H1 (cell line): Measurements from ENCODE around the gene KLHL2.
"Not testable (repeated sequence)": the region's sequence is repeated elsewhere in the genome, so short reads cannot be mapped to it uniquely, and the experiment has no call there.

Experiments used
- CBX8 ChIP-seq: fragments of 300-800, 300-1000 bp; sonication (generic); IDR thresholded peaks from 2 replicates; pipeline ENCODE4 v1.7.1; 2016; ENCODE audit warnings: low read depth, low read length, borderline replicate concordance
- EZH2 ChIP-seq: fragments of 200-600 bp; sonication (generic); IDR thresholded peaks from 2 replicates; pipeline ENCODE4 v1.7.1; 2012; ENCODE audit warnings: low read depth, mild to moderate bottlenecking, moderate library complexity, low read length, inconsistent platforms; ENCODE audit not compliant: severe bottlenecking
- SIN3A ChIP-seq, 2 experiments: IDR thresholded peaks in 1 of 2; conservative IDR thresholded peaks in 1 of 2; 2 replicates each; pipeline ENCODE4 v1.6.1; 2011 to 2012; ENCODE audit warnings: low read length in 2 of 2, improper control_type of control experiment in 1 of 2, low read depth in 1 of 2, mild to moderate bottlenecking in 1 of 2

GRCh38 chr4:165238041-165238640 is 30.8 kb downstream of the KLHL2 start:
- TF ChIP-seq EZH2; CBX8; SIN3A (conservative IDR thresholded peaks at IDR 0.05 in 1 of 2, IDR thresholded peaks at IDR 0.05 in 1 of 2; ENCODE audit: low read depth in 1 of 2, low read length in 2 of 2): not testable (repeated sequence)
